GM12878 (cell line): ENCODE measurements around the gene SP110.

Experiments used
- CHD4 ChIP-seq: fragments of 200-600 bp; sonication (generic); IDR thresholded peaks from 2 replicates; pipeline ENCODE4 v1.6.1; 2016; ENCODE audit warnings: mild to moderate bottlenecking
- CREB1 ChIP-seq: IDR thresholded peaks from 2 replicates; pipeline ENCODE4 v1.6.1; 2012; ENCODE audit warnings: low read depth, mild to moderate bottlenecking, inconsistent platforms
- CTCF ChIP-seq, 3 experiments: IDR thresholded peaks in 2 of 3; conservative IDR thresholded peaks in 1 of 3; 2 replicates each; pipeline ENCODE4 v1.5.1; 2011; ENCODE audit warnings: low read depth in 3 of 3, low read length in 3 of 3, mild to moderate bottlenecking in 3 of 3, control low read depth in 2 of 3, moderate library complexity in 2 of 3, inconsistent platforms in 1 of 3, mixed read lengths in 1 of 3; ENCODE audit not compliant: control insufficient read depth in 2 of 3, insufficient read depth in 1 of 3; ENCODE audit errors: extremely low read depth in 1 of 3
- DPF2 ChIP-seq: fragments of 450-650 bp; IDR thresholded peaks from 2 replicates; pipeline ENCODE4 v1.6.1; 2017; ENCODE audit warnings: mild to moderate bottlenecking
- ESRRA ChIP-seq: IDR thresholded peaks from 2 replicates; pipeline ENCODE4 v1.6.1; 2012; ENCODE audit warnings: mild to moderate bottlenecking, low read length, improper control_type of control experiment
- GATAD2B ChIP-seq: fragments of 450-650 bp; conservative IDR thresholded peaks from 2 replicates; pipeline ENCODE4 v1.6.1; 2017; ENCODE audit warnings: low read depth, mild to moderate bottlenecking, moderate library complexity
- NFYA ChIP-seq: IDR thresholded peaks from 2 replicates; pipeline ENCODE4 v1.6.1; 2011; ENCODE audit warnings: low read depth, mild to moderate bottlenecking, low read length, improper control_type of control experiment, borderline replicate concordance
- YBX1 ChIP-seq: fragments of 450-650 bp; IDR thresholded peaks from 2 replicates; pipeline ENCODE4 v1.6.1; 2016; ENCODE audit warnings: antibody characterized with exemption

- TF ChIP-seq GATAD2B, result no peak
- no peak for TF ChIP-seq CHD4
- TF ChIP-seq NFYA, result no peak
- no peak for TF ChIP-seq YBX1
- TF ChIP-seq CTCF (IDR thresholded peaks at IDR 0.05 in 2 of 3, conservative IDR thresholded peaks at IDR 0.05 in 1 of 3; ENCODE audit: control insufficient read depth in 2 of 3, extremely low read depth in 1 of 3, insufficient read depth in 1 of 3, low read depth in 3 of 3, low read length in 3 of 3), result no peak
- TF ChIP-seq DPF2, result no peak
- no peak for TF ChIP-seq CREB1
- TF ChIP-seq ESRRA, result no peak
These were observed 3.3 kb downstream of the SP110 start for GRCh38 chr2:230216489-230216888.
